Testis (tissue), 2 donors: ENCODE measurements around the gene PEX10.

ENCODE experiments used
- POLR2A ChIP-seq: fragments of 450-650 bp; IDR thresholded peaks from one replicate; pipeline ENCODE4 v1.6.1; 2017; ENCODE audit warnings: antibody characterized with exemption, mild to moderate bottlenecking, moderate library complexity
- TF ChIP-seq, protein P1 (sequence below), 3 experiments: fragments of 450-650 bp in 2 of 3; fragments of 200-600 bp in 1 of 3; sonication (generic) in 1 of 3; IDR thresholded peaks; one replicate each; pipeline ENCODE4 v1.5.1; 2016 to 2019; ENCODE audit warnings: antibody characterized with exemption in 3 of 3, mild to moderate bottlenecking in 2 of 3, moderate library complexity in 1 of 3

DNA sequence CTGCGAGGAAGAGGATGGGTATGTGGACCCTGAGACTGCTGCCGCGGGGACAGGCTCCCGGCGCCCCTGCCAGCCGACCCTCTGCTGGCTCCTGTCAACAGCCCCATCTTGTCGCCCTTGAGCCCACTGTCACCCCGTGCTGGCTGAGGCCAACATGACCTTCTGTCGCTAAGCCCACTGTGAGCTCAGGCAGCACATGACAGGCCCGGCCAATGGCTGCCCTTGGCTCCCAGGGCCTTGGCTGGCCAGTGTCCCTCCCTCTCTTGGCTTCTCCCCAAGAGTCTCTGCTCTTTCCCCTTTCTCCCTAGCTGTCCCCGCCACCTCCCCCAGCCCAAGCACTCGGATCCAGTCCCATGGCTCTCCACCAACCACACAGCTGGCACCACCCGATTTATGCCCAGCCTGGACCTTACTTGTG lies 3.5 kb downstream of the PEX10 start:
- TF ChIP-seq POLR2A = no peak
- TF ChIP-seq, protein P1, sequence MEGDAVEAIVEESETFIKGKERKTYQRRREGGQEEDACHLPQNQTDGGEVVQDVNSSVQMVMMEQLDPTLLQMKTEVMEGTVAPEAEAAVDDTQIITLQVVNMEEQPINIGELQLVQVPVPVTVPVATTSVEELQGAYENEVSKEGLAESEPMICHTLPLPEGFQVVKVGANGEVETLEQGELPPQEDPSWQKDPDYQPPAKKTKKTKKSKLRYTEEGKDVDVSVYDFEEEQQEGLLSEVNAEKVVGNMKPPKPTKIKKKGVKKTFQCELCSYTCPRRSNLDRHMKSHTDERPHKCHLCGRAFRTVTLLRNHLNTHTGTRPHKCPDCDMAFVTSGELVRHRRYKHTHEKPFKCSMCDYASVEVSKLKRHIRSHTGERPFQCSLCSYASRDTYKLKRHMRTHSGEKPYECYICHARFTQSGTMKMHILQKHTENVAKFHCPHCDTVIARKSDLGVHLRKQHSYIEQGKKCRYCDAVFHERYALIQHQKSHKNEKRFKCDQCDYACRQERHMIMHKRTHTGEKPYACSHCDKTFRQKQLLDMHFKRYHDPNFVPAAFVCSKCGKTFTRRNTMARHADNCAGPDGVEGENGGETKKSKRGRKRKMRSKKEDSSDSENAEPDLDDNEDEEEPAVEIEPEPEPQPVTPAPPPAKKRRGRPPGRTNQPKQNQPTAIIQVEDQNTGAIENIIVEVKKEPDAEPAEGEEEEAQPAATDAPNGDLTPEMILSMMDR (IDR thresholded peaks at IDR 0.05) = no peak
